Fibroblast of pulmonary artery (primary cell): ENCODE data around the gene STAT3.
A peak's percentile ranks its signal among the peaks of the same experiment; 100 is the strongest.

ENCODE experiments used
- DNase-seq: peaks from one replicate; pipeline ENCODE4 v3.0.0-alpha.2; 2010; ENCODE audit warnings: low read depth
- H3K4me3 ChIP-seq: replicated peaks from 2 replicates; pipeline ENCODE4 v1.5.1; 2011; ENCODE audit warnings: low read depth, mild to moderate bottlenecking, control low read depth, low read length, moderate library complexity
- CTCF ChIP-seq: IDR thresholded peaks from 2 replicates; pipeline ENCODE4 v1.5.1; 2011; ENCODE audit warnings: mild to moderate bottlenecking, control low read depth, low read length, inconsistent platforms; ENCODE audit errors: missing control alignments

STAT3 gene

GRCh38 chr17:42388381-42389134, at the start of gene STAT3:
TSS of gene STAT3 (minus strand) at chr17:42388442. CDS start at chr17:42348516, 39,926 bp downstream.
- peak; percentile 100 for DNase-seq
- no peak for TF ChIP-seq CTCF
- peak within 1 kb of the TSS; percentile 95 for H3K4me3 ChIP-seq

GRCh38 chr17:42436391-42436790, 48.1 kb upstream of the STAT3 start:
- no peak overlapping the region for H3K4me3 ChIP-seq
- TF ChIP-seq CTCF: no peak
- DNase-seq: peak; percentile 99

GRCh38 chr17:42431758-42432161, 43.5 kb upstream of the STAT3 start:
- no peak for TF ChIP-seq CTCF
- peak; percentile 69 for DNase-seq
- H3K4me3 ChIP-seq: no peak overlapping the region

GRCh38 chr17:42429726-42430447, 41.6 kb upstream of the STAT3 start:
- no peak overlapping the region for H3K4me3 ChIP-seq
- no peak for DNase-seq
- TF ChIP-seq CTCF: no peak

GRCh38 chr17:42428141-42428944, 40.1 kb upstream of the STAT3 start:
- DNase-seq: peak; percentile 95
- TF ChIP-seq CTCF: peak; percentile 88

GRCh38 chr17:42424991-42425610, 36.9 kb upstream of the STAT3 start:
- no peak for TF ChIP-seq CTCF
- H3K4me3 ChIP-seq: no peak overlapping the region
- DNase-seq: no peak

More at GRCh38 chr17:42428141-42428944, 40.1 kb upstream of the STAT3 start:
- no peak overlapping the region for H3K4me3 ChIP-seq
